ENCODE data around the gene UBE2G1.

UBE2G1 gene

DNA sequence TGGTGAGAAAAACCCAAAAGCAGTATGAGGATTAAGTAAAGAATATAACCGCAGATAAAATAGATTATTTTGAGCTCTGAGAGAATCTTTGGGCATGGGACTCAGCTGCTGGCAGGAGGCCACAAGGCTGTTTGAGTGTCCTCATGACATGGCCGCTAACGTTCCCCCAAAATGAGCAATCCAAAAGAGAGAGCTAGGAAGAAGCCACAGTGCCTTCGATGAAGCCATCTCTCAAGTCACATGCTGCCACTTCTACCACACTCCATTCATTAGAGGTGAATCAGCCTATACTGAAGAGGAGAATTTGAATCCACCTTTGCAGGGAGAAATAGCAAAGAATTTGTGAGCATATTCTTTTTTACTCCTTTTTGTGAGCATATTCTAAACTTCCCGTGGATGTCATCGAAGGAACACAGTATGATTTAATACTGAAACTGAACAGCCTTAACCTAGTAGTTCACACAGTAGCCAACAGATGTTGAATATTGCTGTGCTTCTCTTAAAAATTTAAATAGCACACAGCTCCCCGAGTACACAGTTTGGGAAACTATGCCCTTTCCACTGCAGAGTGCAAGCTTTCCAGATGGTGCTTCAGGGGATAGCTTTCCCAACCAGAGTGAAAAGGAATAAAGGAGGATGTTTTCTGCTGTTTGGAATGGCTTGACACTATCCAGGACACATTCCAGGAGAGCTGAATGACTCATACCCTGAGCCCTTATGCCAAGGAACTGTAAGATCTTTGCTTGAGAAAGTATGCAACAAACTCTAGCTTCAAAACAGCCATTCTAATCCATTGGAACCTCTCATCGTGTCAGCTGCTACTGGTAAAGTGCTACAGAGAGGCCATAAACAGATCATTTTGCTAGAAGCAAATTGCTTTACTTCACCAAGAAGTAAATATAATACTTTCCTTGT lies 136.6 kb downstream of the UBE2G1 start:
- no peak for DNase-seq
- intact Hi-C loops (cut with DNase I) = no loop called here

- no peak for DNase-seq
- intact Hi-C loops (cut with DNase I) = no loop called here
Measured at GRCh38 chr17:4221899-4222659, 144.4 kb downstream of the UBE2G1 start.

GRCh38 chr17:4221163-4221562 lies 145.3 kb downstream of the UBE2G1 start:
- DNase-seq = no peak
- intact Hi-C loops (cut with DNase I) = no loop called here

- intact Hi-C loops (cut with DNase I) = no loop called here
- DNase-seq = no peak
Measured at GRCh38 chr17:4220655-4221054, 145.8 kb downstream of the UBE2G1 start.

Data from posterior cingulate gyrus (tissue), 11 donors.